NT2/D1 (cell line): ENCODE measurements around the gene DDIT4L.

Experiments used
- SUZ12 ChIP-seq: IDR thresholded peaks from 2 replicates; pipeline ENCODE4 v1.6.1; 2011; ENCODE audit not compliant: insufficient read length, insufficient read depth; ENCODE audit errors: extremely low read depth
- YY1 ChIP-seq: IDR thresholded peaks from 2 replicates; pipeline ENCODE4 v1.6.1; 2011; ENCODE audit not compliant: insufficient read length, insufficient read depth
- ZNF274 ChIP-seq: IDR thresholded peaks from 2 replicates; pipeline ENCODE4 v1.6.1; 2011; ENCODE audit warnings: mild to moderate bottlenecking, low read depth, low read length

GRCh38 chr4:100240008-100240407 lies 49.7 kb upstream of the DDIT4L start:
- TF ChIP-seq ZNF274 (no peak), SUZ12 (no peak), YY1 (no peak)
